ENCODE data around the gene PHLDA3.

- TF ChIP-seq CTCF (IDR thresholded peaks at IDR 0.05; ENCODE audit: borderline replicate concordance, extremely low read depth, low read length, poor library complexity, severe bottlenecking) (no peak), EZH2 (IDR thresholded peaks at IDR 0.05; ENCODE audit: borderline replicate concordance, low read depth, low read length, severe bottlenecking) (no peak)
These were observed 48.6 kb upstream of the PHLDA3 start for GRCh38 chr1:201517631-201518030.

Measured in DND-41 (cell line).